Uterus (tissue), 2 donors: ENCODE results near the gene C17orf107.

Experiments used
- CTCF ChIP-seq, 4 experiments: fragments of 200-600 bp in 2 of 4; fragments of 450-650 bp in 2 of 4; sonication (generic) in 2 of 4; IDR thresholded peaks; one replicate each; pipeline ENCODE4 v1.5.1; 2016 to 2019; ENCODE audit warnings: antibody characterized with exemption in 4 of 4, mild to moderate bottlenecking in 2 of 4, moderate library complexity in 1 of 4
- POLR2A ChIP-seq, 2 donors: fragments of 450-650 bp; IDR thresholded peaks; one replicate each; pipeline ENCODE4 v1.6.1; 2016; ENCODE audit warnings: antibody characterized with exemption in 2 of 2, mild to moderate bottlenecking in 1 of 2, moderate library complexity in 1 of 2

- TF ChIP-seq CTCF (IDR thresholded peaks at IDR 0.05) = peak; percentile 60 to 67 (median 62)
- no peak for TF ChIP-seq POLR2A (IDR thresholded peaks at IDR 0.05)
Observed at GRCh38 chr17:4881761-4882555, 17.4 kb upstream of the C17orf107 start.
